Hindlimb muscle (tissue), 1 donor: ENCODE measurements around the gene EPS8L2. TPM values are rescaled to one million over a fixed set of nuclear protein-coding genes. Genes with fewer than 3 reads are reported as not detected.

Source experiments
- polyA plus RNA-seq: library from polyadenylated mRNA; unstranded; fragments of 120-200 nt; gene quantifications from one replicate; pipeline ENCODE4 v1.2.1, GENCODE V29; 2013; ENCODE audit not compliant: insufficient read length

The EPS8L2 gene
- polyA plus RNA-seq, 1 donor: 3.7 TPM

Other genes with a start within 250 kb of the EPS8L2 start
- gene RNH1, start 199.0 kb upstream of the EPS8L2 start, polyA plus RNA-seq: 114 TPM
- gene HRAS, start 170.7 kb upstream of the EPS8L2 start, polyA plus RNA-seq: 144 TPM
- gene LRRC56, start 168.7 kb upstream of the EPS8L2 start, polyA plus RNA-seq: 9.1 TPM
- 0.80 TPM for gene LMNTD2, start 145.5 kb upstream of the EPS8L2 start, polyA plus RNA-seq
- gene RASSF7, start 145.3 kb upstream of the EPS8L2 start, polyA plus RNA-seq: 3.7 TPM
- gene PHRF1, start 129.8 kb upstream of the EPS8L2 start, polyA plus RNA-seq: 21.3 TPM
- 17.5 TPM for gene IRF7, start 90.3 kb upstream of the EPS8L2 start, polyA plus RNA-seq
- 4.1 TPM for gene CDHR5, start 81.3 kb upstream of the EPS8L2 start, polyA plus RNA-seq
- 127 TPM for gene SCT, start 79.0 kb upstream of the EPS8L2 start, polyA plus RNA-seq
- gene DRD4, start 69.0 kb upstream of the EPS8L2 start, polyA plus RNA-seq: 1.2 TPM
- gene DEAF1, start 11.0 kb upstream of the EPS8L2 start, polyA plus RNA-seq: 36.5 TPM
- 21.0 TPM for gene TMEM80, start 10.4 kb upstream of the EPS8L2 start, polyA plus RNA-seq
- gene TALDO1, start 41.2 kb downstream of the EPS8L2 start, polyA plus RNA-seq: 68.2 TPM
- 57.6 TPM for gene GATD1, start 71.3 kb downstream of the EPS8L2 start, polyA plus RNA-seq
- gene CEND1, start 83.9 kb downstream of the EPS8L2 start, polyA plus RNA-seq: 0.67 TPM
- gene SLC25A22, start 92.0 kb downstream of the EPS8L2 start, polyA plus RNA-seq: 10.9 TPM
- 11.9 TPM for gene PIDD1, start 99.0 kb downstream of the EPS8L2 start, polyA plus RNA-seq
- 1,677 TPM for gene RPLP2, start 103.7 kb downstream of the EPS8L2 start, polyA plus RNA-seq
- 47.9 TPM for gene PNPLA2, start 112.7 kb downstream of the EPS8L2 start, polyA plus RNA-seq
- gene CRACR2B, start 121.7 kb downstream of the EPS8L2 start, polyA plus RNA-seq: 17.3 TPM
- 189 TPM for gene CD151, start 126.7 kb downstream of the EPS8L2 start, polyA plus RNA-seq
- gene POLR2L, start 136.3 kb downstream of the EPS8L2 start, polyA plus RNA-seq: 118 TPM
- gene TSPAN4, start 136.6 kb downstream of the EPS8L2 start, polyA plus RNA-seq: 55.0 TPM
- 61.0 TPM for gene CHID1, start 204.6 kb downstream of the EPS8L2 start, polyA plus RNA-seq
- gene AP2A2, start 219.6 kb downstream of the EPS8L2 start, polyA plus RNA-seq: 49.7 TPM